ENCODE data around the gene MS4A6E. TPM values are rescaled to one million over a fixed set of nuclear protein-coding genes. Genes with fewer than 3 reads are reported as not detected.
"Not testable (repeated sequence)": the region's sequence is repeated elsewhere in the genome, so short reads cannot be mapped to it uniquely, and the experiment has no call there.

Gene MS4A6E
- not detected in 2 replicates for total RNA-seq (ENCODE audit: low replicate concordance)

- TF ChIP-seq CTCF (IDR thresholded peaks at IDR 0.05; ENCODE audit: insufficient read depth, low read length) = no peak
- no peak within 1 kb of the TSS for H3K4me3 ChIP-seq (ENCODE audit: low read depth, low read length)
- DNase-seq (ENCODE audit: low read depth) = no peak
These were observed at the start of gene MS4A6E for GRCh38 chr11:60326955-60327354. Gene MS4A6E, plus strand, starts transcription at chr11:60327255. Its CDS starts 7,641 bp downstream, at chr11:60334896.

- no peak for DNase-seq (ENCODE audit: low read depth)
- no peak for TF ChIP-seq CTCF (IDR thresholded peaks at IDR 0.05; ENCODE audit: insufficient read depth, low read length)
These were observed 46.6 kb upstream of the MS4A6E start, which contains the start of gene MS4A4A for GRCh38 chr11:60280412-60280811. Gene MS4A4A, plus strand, starts transcription at chr11:60280666. Its CDS starts 10 bp downstream, at chr11:60280676.

GRCh38 chr11:60281485-60281884 lies 45.6 kb upstream of the MS4A6E start:
- TF ChIP-seq CTCF (IDR thresholded peaks at IDR 0.05; ENCODE audit: insufficient read depth, low read length) = no peak

More at GRCh38 chr11:60280412-60280811, 46.6 kb upstream of the MS4A6E start, which contains the start of gene MS4A4A:
- no peak within 1 kb of the TSS for H3K4me3 ChIP-seq (ENCODE audit: low read depth, low read length)

GRCh38 chr11:60282286-60282685 lies 44.8 kb upstream of the MS4A6E start:
- no peak overlapping the region for H3K4me3 ChIP-seq (ENCODE audit: low read depth, low read length)
- DNase-seq (ENCODE audit: low read depth) = no peak
- TF ChIP-seq CTCF (IDR thresholded peaks at IDR 0.05; ENCODE audit: insufficient read depth, low read length) = no peak

More at GRCh38 chr11:60281485-60281884, 45.6 kb upstream of the MS4A6E start:
- no peak overlapping the region for H3K4me3 ChIP-seq (ENCODE audit: low read depth, low read length)
- DNase-seq (ENCODE audit: low read depth) = no peak

- not testable (repeated sequence) for H3K4me3 ChIP-seq (ENCODE audit: low read depth, low read length); DNase-seq (ENCODE audit: low read depth)
These were observed 41.5 kb upstream of the MS4A6E start for GRCh38 chr11:60285411-60286126.

- no peak for TF ChIP-seq CTCF (IDR thresholded peaks at IDR 0.05; ENCODE audit: insufficient read depth, low read length)
- no peak overlapping the region for H3K4me3 ChIP-seq (ENCODE audit: low read depth, low read length)
- no peak for DNase-seq (ENCODE audit: low read depth)
These were observed 38.5 kb upstream of the MS4A6E start for GRCh38 chr11:60288531-60288930.

- no peak for DNase-seq (ENCODE audit: low read depth)
- TF ChIP-seq CTCF (IDR thresholded peaks at IDR 0.05; ENCODE audit: insufficient read depth, low read length) = no peak
These were observed 34.9 kb upstream of the MS4A6E start for GRCh38 chr11:60292145-60292544.

More at GRCh38 chr11:60292145-60292544, 34.9 kb upstream of the MS4A6E start:
- no peak overlapping the region for H3K4me3 ChIP-seq (ENCODE audit: low read depth, low read length)

Data from fibroblast of the aortic adventitia (primary cell).